ENCODE results near the gene ZSCAN21. TPM values are rescaled to one million over a fixed set of nuclear protein-coding genes. Genes with fewer than 3 reads are reported as not detected.

Gene ZSCAN21
- polyA plus RNA-seq, 2 of the 4 experiments (the other 2 are of a cell fraction) = 9.1 to 18.3 TPM

GRCh38 chr7:100095289-100095688 is 45.7 kb downstream of the ZSCAN21 start (continued):
- TF ChIP-seq TP53 (CRISPR knock-in tag; IDR thresholded peaks at IDR 0.05) = no peak
- TF ChIP-seq MAZ (IDR thresholded peaks at IDR 0.05; ENCODE audit: borderline replicate concordance, low read depth, low read length) = no peak
- no peak for TF ChIP-seq JUNB (IDR thresholded peaks at IDR 0.05)
- no peak for TF ChIP-seq TFCP2L1 (CRISPR knock-in tag; IDR thresholded peaks at IDR 0.05)
- no peak for TF ChIP-seq RAD21 (conservative IDR thresholded peaks at IDR 0.05 in 1 of 2, IDR thresholded peaks at IDR 0.05 in 1 of 2)
- no peak for TF ChIP-seq ZC3H11A (IDR thresholded peaks at IDR 0.05)

DNA sequence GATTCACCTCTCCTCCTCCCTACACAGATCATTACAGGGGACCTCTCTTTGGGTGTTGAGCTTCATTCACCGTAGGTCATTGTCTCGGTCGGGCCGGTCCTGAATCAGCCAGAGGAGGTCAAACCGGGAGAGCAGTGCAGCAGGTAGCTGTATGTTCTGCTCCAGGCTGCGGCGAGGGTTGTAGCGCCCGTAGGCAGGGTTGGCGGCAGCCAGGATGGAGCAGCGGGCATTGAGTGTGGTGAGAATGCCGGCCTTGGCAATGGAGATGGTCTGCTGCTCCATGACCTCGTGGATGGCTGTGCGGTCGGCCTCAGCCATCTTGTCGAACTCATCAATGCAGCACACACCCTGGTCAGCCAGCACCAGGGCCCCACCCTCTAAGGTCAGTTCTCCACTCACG is 46.1 kb downstream of the ZSCAN21 start:
- FAIRE-seq = no peak
- no peak overlapping the region for H3K27ac ChIP-seq
- no peak overlapping the region for H3K4me2 ChIP-seq
- TF ChIP-seq NPAS2 (CRISPR knock-in tag; IDR thresholded peaks at IDR 0.05; ENCODE audit: borderline replicate concordance) (no peak), RNF2 (IDR thresholded peaks at IDR 0.05; ENCODE audit: borderline replicate concordance, low read depth) (no peak), ZSCAN20 (CRISPR knock-in tag; IDR thresholded peaks at IDR 0.05) (no peak), NR3C1 (IDR thresholded peaks at IDR 0.05) (no peak), CBX2 (IDR thresholded peaks at IDR 0.05; ENCODE audit: borderline replicate concordance, low read depth) (no peak)
- ChIA-PET POLR2A (interaction anchor here (0.7 kb wide), 1 partner anchor 37 kb away, joined by 3 read pairs; no protein-coding TSS in a partner anchor), CTCF (interaction anchor here (1.7 kb wide), 1 partner anchor 13 kb away, joined by 6 read pairs; no protein-coding TSS in a partner anchor)
- WGBS (ENCODE audit: missing lambda C conversion rate) = 95% methylated on average over 17 of the region's 17 CpGs
- H3K4me3 ChIP-seq = no peak overlapping the region
- no peak for ATAC-seq
- no peak for DNase-seq (ENCODE audit: low read depth in 1 of 2, low spot score in 1 of 2)
- H3K9me3 ChIP-seq = no peaks in the 10 kb centered on the region
- peaks cover 10% of the 10 kb centered on the region; the same call in 2 of the 3 replicates for H3K4me1 ChIP-seq

GRCh38 chr7:100098913-100099312 is 49.3 kb downstream of the ZSCAN21 start:
- 92% methylated on average over 10 of the region's 10 CpGs for WGBS (ENCODE audit: missing lambda C conversion rate)
- CTCF ChIA-PET = interaction anchor here (3.9 kb wide), 1 partner anchor 32 kb away, joined by 33 read pairs; no protein-coding TSS in a partner anchor
- no peak for FAIRE-seq
- no peak for ATAC-seq
- no peak overlapping the region for H3K27ac ChIP-seq
- POLR2A ChIA-PET = no interaction called here
- DNase-seq (ENCODE audit: low read depth in 1 of 2, low spot score in 1 of 2) = no peak
- TF ChIP-seq POLR2AphosphoS2 (conservative IDR thresholded peaks at IDR 0.05; ENCODE audit: low read length) (0 out of 2 replicates have a peak, but pooled peaks have one; percentile 31), SREBF2 (IDR thresholded peaks at IDR 0.05) (no peak), CHD4 (IDR thresholded peaks at IDR 0.05; ENCODE audit: borderline replicate concordance) (no peak), HDAC2 (IDR thresholded peaks at IDR 0.05) (no peak), RCOR1 (IDR thresholded peaks at IDR 0.05; ENCODE audit: low read depth, low read length) (no peak), MYC (IDR thresholded peaks at IDR 0.05; ENCODE audit: borderline replicate concordance, low read length) (no peak)
- TF ChIP-seq, protein P1, sequence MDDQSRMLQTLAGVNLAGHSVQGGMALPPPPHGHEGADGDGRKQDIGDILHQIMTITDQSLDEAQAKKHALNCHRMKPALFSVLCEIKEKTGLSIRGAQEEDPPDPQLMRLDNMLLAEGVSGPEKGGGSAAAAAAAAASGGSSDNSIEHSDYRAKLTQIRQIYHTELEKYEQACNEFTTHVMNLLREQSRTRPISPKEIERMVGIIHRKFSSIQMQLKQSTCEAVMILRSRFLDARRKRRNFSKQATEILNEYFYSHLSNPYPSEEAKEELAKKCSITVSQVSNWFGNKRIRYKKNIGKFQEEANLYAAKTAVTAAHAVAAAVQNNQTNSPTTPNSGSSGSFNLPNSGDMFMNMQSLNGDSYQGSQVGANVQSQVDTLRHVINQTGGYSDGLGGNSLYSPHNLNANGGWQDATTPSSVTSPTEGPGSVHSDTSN (IDR thresholded peaks at IDR 0.05) = no peak
- H3K4me2 ChIP-seq = peak overlapping the region; percentile 85
- no peak overlapping the region for H3K4me3 ChIP-seq
- peaks cover 18% of the 10 kb centered on the region for H3K4me1 ChIP-seq
- no peaks in the 10 kb centered on the region for H3K9me3 ChIP-seq

DNA sequence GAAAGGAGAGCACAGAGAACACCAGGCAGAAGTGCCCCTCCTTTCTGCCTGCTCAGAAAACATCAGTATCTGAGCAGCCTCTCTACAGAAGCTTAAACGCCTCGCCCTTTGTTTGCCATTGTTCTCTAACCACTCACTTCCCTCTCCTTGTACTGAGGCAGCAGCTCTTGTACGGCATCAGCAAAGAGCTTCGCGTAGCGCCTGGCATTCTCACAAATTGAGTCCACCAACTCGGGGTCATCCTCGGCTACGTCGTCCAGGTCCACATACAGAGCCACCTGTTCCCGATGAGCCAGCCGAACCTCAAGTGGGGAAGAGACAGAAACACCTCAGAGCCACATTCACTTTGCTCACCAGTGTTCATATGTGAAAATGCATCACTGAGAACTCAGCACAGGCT is 49.9 kb downstream of the ZSCAN21 start:
- no peak for FAIRE-seq
- 86% methylated on average over 12 of the region's 12 CpGs for WGBS (ENCODE audit: missing lambda C conversion rate)
- CTCF ChIA-PET = interaction anchor here (0.6 to 3.9 kb wide), 3 partner anchors 24 to 47 kb away, joined by 3 to 33 read pairs (median 4); no protein-coding TSS in a partner anchor
- no peaks in the 10 kb centered on the region for H3K9me3 ChIP-seq
- TF ChIP-seq POLR2AphosphoS2 (conservative IDR thresholded peaks at IDR 0.05; ENCODE audit: low read length) (no peak), ZNF302 (CRISPR knock-in tag; IDR thresholded peaks at IDR 0.05) (no peak), ZSCAN20 (CRISPR knock-in tag; IDR thresholded peaks at IDR 0.05) (no peak), HOXB5 (CRISPR knock-in tag; IDR thresholded peaks at IDR 0.05) (no peak), KDM1A (IDR thresholded peaks at IDR 0.05; ENCODE audit: low read depth) (no peak), RAD21 (conservative IDR thresholded peaks at IDR 0.05 in 1 of 2, IDR thresholded peaks at IDR 0.05 in 1 of 2) (no peak), HOXA7 (CRISPR knock-in tag; IDR thresholded peaks at IDR 0.05) (no peak), TP53 (CRISPR knock-in tag; IDR thresholded peaks at IDR 0.05) (no peak), ZFP36 (IDR thresholded peaks at IDR 0.05; ENCODE audit: borderline replicate concordance, partially characterized antibody) (no peak)
- H3K4me1 ChIP-seq = peaks cover 18% of the 10 kb centered on the region
- no peak for ATAC-seq
- H3K27ac ChIP-seq = peak overlapping the region; percentile 94 to 100; a peak in 5 of 6 replicates
- peak overlapping the region; percentile 85 for H3K4me2 ChIP-seq
- H3K4me3 ChIP-seq = peak overlapping the region; percentile 98
- DNase-seq (ENCODE audit: low read depth in 1 of 2, low spot score in 1 of 2) = no peak
- POLR2A ChIA-PET = no interaction called here
